ENCODE measurements around the gene LVRN.

GRCh38 chr5:116058346-116058936 is 96.2 kb downstream of the LVRN start:
- no peak for TF ChIP-seq CTCF (IDR thresholded peaks at IDR 0.05)
- TF ChIP-seq POLR2A (IDR thresholded peaks at IDR 0.05): no peak
